ENCODE results near the gene PLEKHA7.

Gene PLEKHA7

GRCh38 chr11:16773981-16774935, 240.0 kb downstream of the PLEKHA7 start:
- Mint-ChIP-seq H3K9me3 (no peaks in the 10 kb centered on the region), H3K4me1 (peaks cover 35% of the 10 kb centered on the region), H3K27me3 (ENCODE audit: low read depth, poor library complexity) (peaks cover 3% of the 10 kb centered on the region), H3K36me3 (ENCODE audit: low read depth) (no peaks in the 10 kb centered on the region), H3K4me3 (no peak overlapping the region), H3K27ac (no peak overlapping the region)
- DNase-seq: no peak
- TF ChIP-seq, protein P1, sequence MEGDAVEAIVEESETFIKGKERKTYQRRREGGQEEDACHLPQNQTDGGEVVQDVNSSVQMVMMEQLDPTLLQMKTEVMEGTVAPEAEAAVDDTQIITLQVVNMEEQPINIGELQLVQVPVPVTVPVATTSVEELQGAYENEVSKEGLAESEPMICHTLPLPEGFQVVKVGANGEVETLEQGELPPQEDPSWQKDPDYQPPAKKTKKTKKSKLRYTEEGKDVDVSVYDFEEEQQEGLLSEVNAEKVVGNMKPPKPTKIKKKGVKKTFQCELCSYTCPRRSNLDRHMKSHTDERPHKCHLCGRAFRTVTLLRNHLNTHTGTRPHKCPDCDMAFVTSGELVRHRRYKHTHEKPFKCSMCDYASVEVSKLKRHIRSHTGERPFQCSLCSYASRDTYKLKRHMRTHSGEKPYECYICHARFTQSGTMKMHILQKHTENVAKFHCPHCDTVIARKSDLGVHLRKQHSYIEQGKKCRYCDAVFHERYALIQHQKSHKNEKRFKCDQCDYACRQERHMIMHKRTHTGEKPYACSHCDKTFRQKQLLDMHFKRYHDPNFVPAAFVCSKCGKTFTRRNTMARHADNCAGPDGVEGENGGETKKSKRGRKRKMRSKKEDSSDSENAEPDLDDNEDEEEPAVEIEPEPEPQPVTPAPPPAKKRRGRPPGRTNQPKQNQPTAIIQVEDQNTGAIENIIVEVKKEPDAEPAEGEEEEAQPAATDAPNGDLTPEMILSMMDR (IDR thresholded peaks at IDR 0.05): no peak

GRCh38 chr11:16772141-16772512, 242.1 kb downstream of the PLEKHA7 start:
- Mint-ChIP-seq H3K9me3 (no peaks in the 10 kb centered on the region), H3K27ac (no peak overlapping the region), H3K4me1 (peaks cover 25% of the 10 kb centered on the region), H3K36me3 (ENCODE audit: low read depth) (no peaks in the 10 kb centered on the region), H3K27me3 (ENCODE audit: low read depth, poor library complexity) (peaks cover 5% of the 10 kb centered on the region), H3K4me3 (no peak overlapping the region)
- TF ChIP-seq, protein P1 (IDR thresholded peaks at IDR 0.05): no peak
- DNase-seq: no peak

DNA sequence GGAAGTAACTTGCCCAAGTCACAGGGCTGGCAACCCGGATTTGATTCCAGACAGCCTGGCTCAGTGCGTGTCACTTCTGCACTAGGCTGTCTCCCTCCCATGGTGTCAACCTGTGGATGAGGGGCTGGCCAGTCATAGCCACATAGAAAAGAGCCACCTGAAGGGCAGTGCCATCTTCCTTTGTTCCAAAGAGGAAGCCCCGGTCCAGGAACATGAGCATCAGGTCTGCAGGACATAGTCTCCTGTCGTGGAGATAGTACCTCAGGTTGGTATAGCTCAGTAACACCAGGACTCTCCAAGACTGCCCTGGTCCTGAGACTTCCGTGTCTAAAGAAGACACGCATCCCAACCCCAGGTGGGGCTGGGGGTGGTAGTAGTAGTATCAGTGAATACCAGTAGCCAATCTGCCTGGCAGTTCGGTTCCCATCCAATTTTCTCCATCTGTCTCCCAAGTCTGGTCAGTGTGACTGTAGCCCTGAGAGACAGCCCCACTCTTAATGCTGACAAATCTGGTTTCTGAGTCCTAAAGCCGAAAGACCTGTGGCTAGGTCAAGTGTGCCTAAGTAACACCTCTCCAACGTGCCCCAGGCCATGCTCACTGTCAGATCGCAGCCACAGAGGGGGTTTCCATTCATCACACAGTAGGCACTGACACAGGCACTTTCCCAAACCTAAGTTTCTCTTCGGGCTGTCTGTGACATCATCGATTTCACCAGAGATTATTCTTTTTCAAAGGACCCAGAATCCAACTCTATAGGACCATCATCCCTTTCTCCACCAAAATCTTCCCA, 242.7 kb downstream of the PLEKHA7 start:
- H3K27ac Mint-ChIP-seq: no peak overlapping the region
- H3K9me3 Mint-ChIP-seq: no peaks in the 10 kb centered on the region
- H3K4me3 Mint-ChIP-seq: no peak overlapping the region
- H3K36me3 Mint-ChIP-seq (ENCODE audit: low read depth): no peaks in the 10 kb centered on the region
- no peak for DNase-seq
- TF ChIP-seq, protein P1 (IDR thresholded peaks at IDR 0.05): no peak
- H3K27me3 Mint-ChIP-seq (ENCODE audit: low read depth, poor library complexity): peaks cover 3% of the 10 kb centered on the region
- H3K4me1 Mint-ChIP-seq: peaks cover 20% of the 10 kb centered on the region

GRCh38 chr11:16770016-16770415, 244.2 kb downstream of the PLEKHA7 start:
- Mint-ChIP-seq H3K4me3 (no peak overlapping the region), H3K9me3 (no peaks in the 10 kb centered on the region), H3K27me3 (ENCODE audit: low read depth, poor library complexity) (peaks cover 3% of the 10 kb centered on the region), H3K36me3 (ENCODE audit: low read depth) (no peaks in the 10 kb centered on the region), H3K4me1 (peaks cover 14% of the 10 kb centered on the region), H3K27ac (no peak overlapping the region)
- TF ChIP-seq, protein P1 (IDR thresholded peaks at IDR 0.05): no peak
- DNase-seq: no peak

DNA sequence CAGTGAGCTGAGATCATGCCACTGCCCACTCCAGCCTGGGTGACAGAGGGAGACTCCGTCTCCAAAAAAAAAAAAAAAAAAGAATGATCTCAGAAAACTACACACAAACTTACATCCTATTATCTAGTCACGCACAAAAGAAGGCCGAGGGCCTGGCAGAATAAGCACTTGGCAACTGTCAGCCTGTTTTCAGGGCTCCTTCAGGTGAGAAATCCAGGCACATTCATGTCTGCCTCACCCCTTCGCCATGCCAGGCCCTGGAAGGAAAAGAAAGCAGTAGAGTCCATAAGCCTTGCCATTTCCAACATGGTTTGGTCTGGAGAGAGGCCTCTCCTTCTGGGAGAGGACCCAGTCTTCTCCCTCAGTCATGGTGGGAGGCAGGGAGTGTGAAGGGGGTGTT, 244.8 kb downstream of the PLEKHA7 start:
- Mint-ChIP-seq H3K27ac (no peak overlapping the region), H3K4me3 (no peak overlapping the region), H3K36me3 (ENCODE audit: low read depth) (no peaks in the 10 kb centered on the region), H3K4me1 (peaks cover 8% of the 10 kb centered on the region), H3K27me3 (ENCODE audit: low read depth, poor library complexity) (peaks cover 3% of the 10 kb centered on the region), H3K9me3 (no peaks in the 10 kb centered on the region)
- DNase-seq: no peak
- TF ChIP-seq, protein P1 (IDR thresholded peaks at IDR 0.05): no peak
